Measurements from ENCODE around the gene RAP1GDS1.
A peak's percentile ranks its signal among the peaks of the same experiment; 100 is the strongest.
"Not testable (repeated sequence)": the region's sequence is repeated elsewhere in the genome, so short reads cannot be mapped to it uniquely, and the experiment has no call there.

Gene RAP1GDS1

DNA sequence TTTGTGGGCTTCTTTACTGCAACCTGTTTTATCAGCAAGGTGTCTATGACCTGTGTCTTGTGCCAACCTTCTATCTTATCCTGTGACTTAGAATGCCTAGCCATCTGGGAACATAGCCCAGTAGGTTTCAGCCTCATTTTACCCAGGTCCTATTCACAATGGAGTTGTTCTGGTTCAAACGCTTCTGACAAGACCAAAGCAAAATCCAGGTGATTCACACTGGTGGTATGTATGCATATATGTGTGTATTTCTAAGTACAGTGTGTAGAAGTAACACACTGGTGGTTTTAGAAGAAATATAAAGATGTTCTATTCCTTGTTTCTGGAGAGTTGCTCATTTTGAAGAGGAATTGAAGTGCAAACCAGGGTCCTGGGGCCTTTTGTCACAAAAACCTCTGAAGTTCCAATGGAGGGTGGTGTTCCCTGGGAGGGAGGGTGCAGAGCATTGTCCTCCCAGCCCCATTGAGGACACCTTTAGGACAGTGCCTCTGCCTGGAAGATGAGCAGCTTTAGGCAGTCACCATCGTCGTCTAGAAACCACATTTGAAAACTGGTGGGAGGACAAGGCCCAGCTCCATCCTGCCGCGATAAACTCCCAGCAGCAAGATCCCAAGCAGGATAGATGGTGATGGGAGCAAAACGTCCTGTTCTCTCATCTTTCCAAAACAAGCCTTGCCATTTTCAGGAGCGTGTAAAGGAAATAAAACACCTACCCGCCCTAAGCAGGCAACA lies 205.8 kb downstream of the RAP1GDS1 start:
- no peak for DNase-seq
- in situ Hi-C loops (cut with HindIII; ENCODE audit: low pct_ligation_motif_present, low pct_unique_long_range_greater_than_20kb, low sequenced_read_pairs): no loop called here

DNA sequence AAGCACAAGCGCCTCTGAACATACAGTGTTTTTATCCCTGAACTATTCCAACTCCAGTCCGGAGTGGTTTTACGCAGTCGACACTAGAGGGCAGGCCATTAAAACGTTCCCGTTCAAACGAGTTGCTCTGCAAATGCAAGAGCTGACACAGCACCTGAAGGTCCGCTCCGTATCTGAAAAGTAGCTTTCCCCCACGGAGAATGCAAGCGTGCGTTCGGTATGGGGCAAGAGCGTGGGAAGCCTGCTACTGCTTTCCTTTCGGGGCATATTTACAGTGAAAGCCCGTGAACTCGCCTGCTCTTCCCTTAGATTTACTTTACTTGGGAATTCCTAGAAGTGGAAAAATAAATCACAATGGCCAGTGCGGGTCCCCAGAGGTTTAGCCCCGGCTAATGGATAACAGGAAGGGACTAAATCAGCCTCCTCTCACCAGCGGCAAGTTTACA lies 206.5 kb downstream of the RAP1GDS1 start:
- in situ Hi-C loops (cut with HindIII; ENCODE audit: low pct_ligation_motif_present, low pct_unique_long_range_greater_than_20kb, low sequenced_read_pairs): no loop called here
- DNase-seq: peak; percentile 87

DNA sequence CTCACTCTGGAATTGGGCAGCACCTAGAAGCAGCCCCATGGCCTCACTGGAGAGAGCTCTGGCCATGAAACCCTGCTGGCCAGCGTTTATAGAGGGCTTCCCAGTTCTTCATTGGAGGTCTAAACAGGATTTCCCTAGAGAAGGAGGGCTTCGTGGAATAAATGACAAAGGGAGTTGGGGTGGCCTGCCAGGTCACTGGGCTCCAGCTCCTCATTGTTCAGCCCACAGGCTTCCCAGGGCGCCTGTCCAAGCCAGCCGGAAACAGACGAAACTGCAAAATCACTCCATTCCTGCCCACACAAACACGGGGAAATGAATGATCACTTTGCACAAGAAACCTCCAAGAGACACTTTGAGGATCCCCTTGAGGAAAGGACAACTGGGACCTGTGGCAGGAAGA lies 207.5 kb downstream of the RAP1GDS1 start:
- no peak for DNase-seq
- in situ Hi-C loops (cut with HindIII; ENCODE audit: low pct_ligation_motif_present, low pct_unique_long_range_greater_than_20kb, low sequenced_read_pairs): no loop called here

DNA sequence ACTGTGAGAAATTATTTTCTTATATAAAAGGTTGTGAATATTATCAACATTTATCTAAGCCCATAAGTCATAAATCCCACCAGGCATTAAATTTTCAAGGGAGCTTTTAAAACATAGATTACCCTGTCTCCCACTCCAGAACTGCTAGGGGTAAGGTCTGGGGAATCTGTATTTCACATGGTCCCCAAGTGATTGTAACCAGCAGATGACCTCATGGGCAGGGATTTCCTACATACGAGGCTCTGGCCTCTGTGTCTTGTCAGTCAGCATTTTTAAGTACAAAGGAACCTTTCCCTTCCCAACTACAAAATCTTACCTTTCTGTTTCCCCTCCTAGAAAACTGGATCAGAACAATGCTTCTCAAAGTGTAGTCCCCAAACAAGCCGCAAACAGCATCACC lies 208.6 kb downstream of the RAP1GDS1 start:
- in situ Hi-C loops (cut with HindIII; ENCODE audit: low pct_ligation_motif_present, low pct_unique_long_range_greater_than_20kb, low sequenced_read_pairs): no loop called here
- no peak for DNase-seq

DNA sequence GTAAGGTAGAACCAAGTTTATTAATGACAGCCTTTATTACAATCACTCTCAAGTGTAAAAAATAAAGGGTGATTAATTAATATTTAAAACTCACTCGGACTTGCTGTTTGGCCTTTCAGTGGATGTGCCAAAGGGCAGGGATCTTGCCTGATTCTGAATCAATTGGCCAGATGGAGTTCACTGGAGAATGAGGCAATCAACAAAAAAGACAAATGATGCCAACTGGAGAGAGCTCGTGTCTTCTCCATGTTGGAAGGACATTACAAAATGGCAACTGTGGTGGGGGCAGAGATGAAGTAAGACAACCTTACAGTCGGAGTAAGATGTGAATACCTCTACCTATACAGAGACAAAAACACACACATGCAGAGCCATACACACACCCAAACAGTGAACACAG lies 209.2 kb downstream of the RAP1GDS1 start:
- in situ Hi-C loops (cut with HindIII; ENCODE audit: low pct_ligation_motif_present, low pct_unique_long_range_greater_than_20kb, low sequenced_read_pairs): no loop called here
- no peak for DNase-seq

DNA sequence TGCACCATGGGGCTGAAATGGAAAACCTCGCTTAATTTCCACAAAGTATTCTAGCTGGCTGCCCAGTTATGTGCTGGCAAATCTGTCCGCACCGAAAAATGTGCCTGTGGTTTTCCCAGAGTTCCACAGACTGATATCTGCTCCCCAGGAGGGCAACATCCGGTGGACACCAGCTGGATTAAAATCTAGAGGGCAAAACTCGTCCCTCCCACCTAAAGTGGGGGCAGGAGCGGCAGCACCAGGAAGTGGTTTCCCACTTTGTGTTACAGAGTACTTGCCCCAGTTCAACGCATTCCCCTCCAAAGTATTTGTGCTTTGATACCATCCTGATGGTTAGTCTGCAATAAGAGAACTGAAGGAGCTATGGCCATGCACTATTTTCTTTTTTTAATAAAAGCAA lies 209.6 kb downstream of the RAP1GDS1 start:
- in situ Hi-C loops (cut with HindIII; ENCODE audit: low pct_ligation_motif_present, low pct_unique_long_range_greater_than_20kb, low sequenced_read_pairs): no loop called here
- no peak for DNase-seq

DNA sequence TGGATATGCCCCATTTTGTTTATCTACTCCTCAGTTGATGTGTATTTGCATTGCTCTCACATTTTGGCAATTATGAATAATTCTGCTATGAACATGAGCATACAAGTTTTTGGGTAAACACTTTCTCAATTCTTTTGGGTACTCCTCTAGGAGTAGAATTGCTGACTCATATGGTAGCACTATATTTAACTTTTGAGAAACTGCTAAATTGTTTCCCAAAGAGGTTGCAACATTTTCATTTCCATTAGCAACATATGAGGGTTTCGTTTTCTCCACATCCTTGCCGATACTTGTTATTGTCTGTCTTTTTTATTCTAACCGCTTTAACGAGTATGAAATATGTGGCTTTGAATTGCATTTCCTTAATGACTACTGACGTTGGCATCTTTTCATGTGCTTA lies 211.9 kb downstream of the RAP1GDS1 start:
- in situ Hi-C loops (cut with HindIII; ENCODE audit: low pct_ligation_motif_present, low pct_unique_long_range_greater_than_20kb, low sequenced_read_pairs): no loop called here
- DNase-seq: no peak

DNA sequence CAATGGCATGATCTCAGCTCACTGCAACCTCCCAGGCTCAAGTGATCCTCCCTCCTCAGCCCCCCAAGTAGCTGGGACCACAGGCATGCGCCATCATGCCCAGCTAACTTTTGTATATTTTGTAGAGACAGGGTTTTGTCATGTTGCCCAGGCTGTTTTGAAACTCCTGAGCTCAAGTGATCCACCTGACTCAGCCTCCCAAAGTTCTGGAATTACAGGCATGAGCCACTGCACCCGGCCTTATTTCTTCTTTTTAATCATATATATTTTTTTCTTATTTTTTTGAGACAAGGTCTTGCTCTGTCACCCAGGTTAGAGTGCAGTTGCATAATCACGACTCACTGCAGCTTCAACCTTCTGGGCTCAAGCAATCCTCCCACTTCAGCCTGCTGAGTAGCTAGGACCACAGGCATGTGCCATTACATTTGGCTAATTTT lies 213.2 kb downstream of the RAP1GDS1 start:
- DNase-seq: peak; percentile 35

DNA sequence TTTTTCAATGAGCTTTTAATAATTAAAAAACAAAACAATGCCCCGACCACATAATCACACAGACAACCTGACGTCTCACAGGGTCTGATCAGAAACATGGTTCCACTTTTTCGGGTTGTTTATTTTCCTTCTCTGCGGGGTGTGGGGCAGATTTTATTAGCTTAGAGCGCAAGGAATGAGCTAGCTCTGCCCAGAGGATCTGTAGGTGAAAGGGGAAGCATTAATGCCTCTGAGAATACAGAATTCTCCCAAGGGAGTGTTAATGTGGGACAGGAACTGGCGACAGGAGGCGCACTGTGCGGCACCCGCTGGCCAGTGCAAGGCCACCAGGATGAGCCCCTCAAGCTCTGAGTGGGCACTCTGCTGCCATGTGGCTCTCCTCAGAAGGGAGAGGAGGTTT lies 215.7 kb downstream of the RAP1GDS1 start:
- in situ Hi-C loops (cut with HindIII; ENCODE audit: low pct_ligation_motif_present, low pct_unique_long_range_greater_than_20kb, low sequenced_read_pairs): no loop called here
- no peak for DNase-seq

More for the DNA sequence above, 213.2 kb downstream of the RAP1GDS1 start:
- in situ Hi-C loops (cut with HindIII; ENCODE audit: low pct_ligation_motif_present, low pct_unique_long_range_greater_than_20kb, low sequenced_read_pairs): no loop called here

DNA sequence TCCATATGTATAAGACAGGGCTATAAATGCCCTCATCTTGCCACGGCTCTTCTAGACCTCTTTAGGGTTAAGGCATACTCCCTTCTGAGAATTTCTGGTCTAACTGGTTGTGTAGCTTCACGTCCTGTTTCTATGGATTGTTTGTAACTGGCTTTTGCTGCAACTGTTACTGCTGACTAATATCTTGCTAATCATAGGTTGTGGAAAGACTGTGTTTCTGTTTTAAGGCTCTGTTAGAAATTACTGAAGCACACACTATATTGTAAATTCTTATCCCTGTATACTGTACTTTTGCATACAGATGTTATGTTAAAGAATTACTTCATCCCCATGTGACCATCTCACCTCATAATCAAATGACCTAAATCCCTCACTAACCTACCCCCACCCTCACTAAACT lies 218.4 kb downstream of the RAP1GDS1 start:
- in situ Hi-C loops (cut with HindIII; ENCODE audit: low pct_ligation_motif_present, low pct_unique_long_range_greater_than_20kb, low sequenced_read_pairs); DNase-seq: not testable (repeated sequence)

DNA sequence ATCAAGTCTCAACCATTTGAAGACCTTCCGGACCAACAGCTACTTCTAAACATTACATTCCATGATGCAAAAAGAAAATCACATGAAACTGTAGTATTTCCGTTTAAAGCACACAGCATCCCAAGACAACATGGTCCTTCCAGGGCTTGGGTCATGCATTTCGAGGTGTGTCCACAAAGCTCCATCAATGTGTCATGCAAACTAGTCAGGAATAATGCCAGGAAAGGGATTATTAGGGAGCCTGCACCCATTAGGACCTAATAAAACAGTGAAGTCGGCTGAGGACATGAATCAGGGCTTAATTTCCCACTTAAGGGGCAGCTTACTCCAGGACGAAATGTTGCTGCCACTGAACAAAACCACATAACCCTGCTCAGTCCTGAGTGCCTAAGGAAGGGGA lies 219.4 kb downstream of the RAP1GDS1 start:
- in situ Hi-C loops (cut with HindIII; ENCODE audit: low pct_ligation_motif_present, low pct_unique_long_range_greater_than_20kb, low sequenced_read_pairs): no loop called here
- no peak for DNase-seq

DNA sequence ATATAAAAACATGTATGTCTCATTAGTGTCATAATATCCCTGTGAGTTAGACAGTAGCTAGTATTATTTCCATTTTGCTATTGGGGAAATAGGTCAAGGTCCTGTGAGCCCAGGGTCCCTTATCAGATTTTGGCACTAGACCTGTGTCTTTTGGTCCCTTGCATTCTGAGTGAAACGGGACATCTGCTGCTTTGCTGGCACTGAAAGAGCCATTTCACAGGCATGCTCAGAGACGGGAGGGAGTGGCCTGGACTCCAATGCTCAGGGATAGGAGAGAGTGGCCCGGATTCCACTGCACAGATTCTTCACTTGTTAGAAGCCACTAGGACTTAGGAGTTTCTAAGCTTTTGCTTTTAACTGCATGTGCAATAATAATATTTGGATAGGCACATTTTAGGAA lies 220.0 kb downstream of the RAP1GDS1 start:
- no peak for DNase-seq
- in situ Hi-C loops (cut with HindIII; ENCODE audit: low pct_ligation_motif_present, low pct_unique_long_range_greater_than_20kb, low sequenced_read_pairs): no loop called here

DNA sequence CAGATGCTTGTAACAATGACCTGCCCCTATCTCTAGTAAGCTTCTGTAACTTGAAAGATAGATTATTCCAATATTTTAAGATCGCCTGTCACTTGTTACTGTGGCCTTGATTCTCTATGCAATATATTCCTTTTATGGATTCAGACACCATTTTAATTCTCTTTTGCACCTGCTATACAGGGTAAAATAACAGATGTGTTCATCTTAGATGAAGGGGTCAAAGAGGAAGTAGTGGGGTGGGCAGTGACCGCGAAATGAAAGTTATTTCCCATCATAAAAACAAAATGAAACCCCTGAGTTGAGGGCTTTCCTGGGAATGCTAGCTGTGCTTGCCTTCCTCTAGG lies 221.3 kb downstream of the RAP1GDS1 start:
- DNase-seq: no peak
- in situ Hi-C loops (cut with HindIII; ENCODE audit: low pct_ligation_motif_present, low pct_unique_long_range_greater_than_20kb, low sequenced_read_pairs): no loop called here

DNA sequence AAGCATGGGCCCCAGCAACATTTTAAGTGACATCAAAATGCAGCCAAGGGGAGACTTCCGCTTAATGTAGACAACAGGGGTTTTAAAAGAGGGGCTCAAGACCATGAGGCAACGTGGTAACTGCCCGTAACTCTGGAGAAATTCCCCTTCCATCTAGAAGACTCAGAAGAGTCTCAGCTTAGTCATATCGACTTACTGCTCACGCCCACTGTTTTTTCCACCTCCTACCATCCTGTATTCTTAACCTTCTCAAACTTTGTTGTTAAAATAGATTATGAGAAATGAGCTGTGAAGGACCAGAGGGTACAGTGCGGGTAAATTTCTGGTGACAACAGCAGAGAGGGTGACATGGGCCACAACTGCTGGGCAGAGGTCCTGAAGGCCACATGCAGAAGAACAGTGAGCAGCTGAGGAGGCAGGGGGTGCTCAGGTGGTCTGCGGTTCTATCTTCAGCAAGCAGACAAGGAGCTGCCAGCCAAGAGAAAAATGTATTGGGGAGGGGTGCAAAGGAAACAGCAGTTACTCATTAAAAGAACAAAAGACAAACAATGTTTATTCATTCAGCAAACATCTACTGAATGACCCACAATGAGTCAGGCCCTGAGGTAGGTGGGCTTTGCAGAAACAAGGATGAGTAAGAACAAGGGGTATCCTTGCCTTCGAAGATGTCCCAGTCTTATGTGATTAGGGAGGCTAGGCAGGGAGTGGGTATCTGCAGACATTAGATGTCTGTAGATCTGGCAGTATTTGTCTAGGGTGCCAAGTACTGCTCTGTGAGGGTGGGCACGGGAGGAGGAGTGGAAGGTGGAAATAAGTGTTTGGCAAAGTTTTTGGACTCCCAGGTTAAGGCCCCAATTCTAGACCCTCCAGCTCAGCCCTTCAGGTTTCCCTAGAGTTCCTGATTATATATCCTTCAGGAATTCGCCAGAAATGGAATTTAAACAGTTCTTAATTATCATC lies 221.9 kb downstream of the RAP1GDS1 start:
- in situ Hi-C loops (cut with HindIII; ENCODE audit: low pct_ligation_motif_present, low pct_unique_long_range_greater_than_20kb, low sequenced_read_pairs): no loop called here
- DNase-seq: no peak

DNA sequence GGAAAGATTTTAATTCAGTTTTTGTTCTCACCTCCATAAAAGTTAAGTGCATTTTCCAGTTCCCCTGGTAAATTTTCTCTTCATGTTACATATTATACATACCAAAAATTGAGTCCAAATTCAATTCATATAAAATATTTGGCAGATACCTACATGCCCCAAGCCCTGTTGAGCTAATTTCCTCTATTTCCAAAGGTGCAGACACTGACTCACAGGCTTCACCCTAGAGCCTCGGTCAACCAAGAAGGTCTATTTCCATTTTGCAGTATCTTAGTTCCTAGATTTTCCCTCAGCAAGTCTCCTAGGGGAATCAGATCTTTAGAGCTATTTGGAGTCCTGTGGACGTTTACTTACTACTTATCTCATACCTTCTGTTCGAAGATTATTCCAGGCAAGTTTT lies 222.8 kb downstream of the RAP1GDS1 start:
- no peak for DNase-seq
- in situ Hi-C loops (cut with HindIII; ENCODE audit: low pct_ligation_motif_present, low pct_unique_long_range_greater_than_20kb, low sequenced_read_pairs): no loop called here

DNA sequence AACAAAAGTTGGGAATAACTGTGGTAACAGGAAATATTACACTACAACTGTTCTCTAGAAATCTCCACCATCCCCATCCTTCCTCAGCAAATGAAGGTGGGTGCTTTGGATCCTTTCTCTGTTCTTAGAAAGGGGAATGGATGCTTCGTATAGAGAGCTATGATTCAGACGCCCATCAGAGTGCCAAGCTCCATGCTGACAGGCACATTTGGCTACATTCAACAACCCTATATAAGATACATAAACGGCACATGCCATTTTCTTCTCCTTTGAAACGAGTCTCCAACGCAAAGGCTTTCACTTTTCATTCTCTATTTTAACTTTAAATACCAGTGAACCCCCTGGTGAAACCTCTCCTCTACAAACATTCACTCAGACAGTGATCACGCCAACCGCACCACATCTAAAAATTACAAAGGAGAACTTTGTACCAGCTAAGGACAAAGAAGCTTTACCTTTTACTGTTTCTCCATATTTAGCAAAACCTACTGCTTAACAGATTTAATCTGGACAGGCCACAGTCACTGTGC lies 224.7 kb downstream of the RAP1GDS1 start:
- DNase-seq: no peak
- in situ Hi-C loops (cut with HindIII; ENCODE audit: low pct_ligation_motif_present, low pct_unique_long_range_greater_than_20kb, low sequenced_read_pairs): no loop called here

DNA sequence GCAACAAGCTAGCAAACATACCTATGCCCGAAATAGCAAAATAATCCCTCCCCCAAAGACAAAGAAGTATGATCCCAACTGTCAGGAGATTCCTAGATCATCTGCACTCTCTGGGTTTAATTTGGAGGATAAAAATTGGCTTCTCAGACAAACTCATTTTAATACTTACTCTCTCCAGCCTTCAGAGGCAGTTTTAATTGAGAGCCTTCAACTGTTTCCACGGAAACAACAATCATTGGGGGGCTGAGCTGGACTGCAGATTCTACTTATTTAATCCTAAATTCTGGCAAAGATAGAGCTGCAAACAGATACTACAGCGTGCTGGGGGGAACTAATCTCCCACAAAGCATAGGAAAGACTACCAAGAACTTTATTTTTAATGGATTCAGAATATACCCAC lies 229.1 kb downstream of the RAP1GDS1 start:
- in situ Hi-C loops (cut with HindIII; ENCODE audit: low pct_ligation_motif_present, low pct_unique_long_range_greater_than_20kb, low sequenced_read_pairs): no loop called here
- DNase-seq: no peak

DNA sequence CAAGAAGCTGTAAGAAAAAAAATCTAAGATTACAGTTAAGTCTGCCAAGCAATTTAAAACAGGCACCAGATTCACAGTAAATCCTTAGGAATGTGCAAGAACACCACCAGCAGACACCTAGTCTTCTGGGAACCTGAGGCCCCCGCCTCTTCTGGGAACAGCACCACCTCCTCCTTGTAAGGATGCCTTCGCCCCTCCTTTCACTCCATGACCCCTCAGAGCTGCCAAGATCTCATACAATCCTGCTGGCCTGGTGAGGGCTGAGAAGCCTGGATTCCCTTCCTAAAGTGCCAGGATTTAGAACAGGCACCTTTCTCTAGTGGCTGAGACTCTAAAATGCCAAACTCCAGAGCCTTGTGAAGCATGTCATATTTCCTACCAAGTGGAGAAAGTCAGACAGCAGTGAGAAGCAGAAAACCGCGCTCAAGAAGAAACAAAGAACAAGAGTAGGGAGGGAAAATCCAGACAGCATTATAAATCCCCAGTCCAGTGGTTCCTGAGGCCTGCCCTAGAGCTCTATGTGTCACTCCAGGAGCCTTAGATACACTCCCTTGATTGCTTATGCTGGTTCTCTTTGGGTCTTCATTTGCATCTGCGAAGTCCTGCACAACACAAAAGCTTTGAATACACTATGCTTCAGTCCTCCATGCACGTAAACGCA lies 230.8 kb downstream of the RAP1GDS1 start:
- in situ Hi-C loops (cut with HindIII; ENCODE audit: low pct_ligation_motif_present, low pct_unique_long_range_greater_than_20kb, low sequenced_read_pairs): no loop called here
- no peak for DNase-seq

DNA sequence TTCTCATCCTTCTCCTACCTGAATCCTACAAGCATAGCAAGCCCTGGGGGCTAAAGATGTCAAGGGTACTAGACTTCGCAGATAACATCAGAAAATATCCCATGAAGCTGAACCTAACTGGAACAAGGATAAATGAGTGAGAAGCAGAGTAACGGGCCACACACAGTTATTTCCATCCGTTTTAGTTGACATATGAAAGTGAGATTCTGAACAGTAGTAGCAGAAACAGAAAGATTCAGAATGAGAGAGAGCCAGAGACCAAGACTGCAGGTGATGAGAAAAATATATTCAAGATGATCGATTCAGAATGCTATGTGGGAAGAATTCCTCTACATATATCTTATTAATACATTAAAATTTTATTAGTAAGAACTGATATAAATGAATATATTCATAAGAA lies 232.1 kb downstream of the RAP1GDS1 start:
- no peak for DNase-seq
- in situ Hi-C loops (cut with HindIII; ENCODE audit: low pct_ligation_motif_present, low pct_unique_long_range_greater_than_20kb, low sequenced_read_pairs): no loop called here

Measured in ACHN (cell line).